T-helper 2 cell treated with Interferon-gamma antibody and Interleukin-4, amounts not matched to agents 5 μg/mL and 100 μg/mL, for 36 hours (primary cell): ENCODE measurements around the gene AKAIN1.

Experiments
- DNase-seq: peaks from one replicate; pipeline ENCODE4 v3.0.0; 2021; ENCODE audit warnings: low spot score
- H3K27ac Mint-ChIP-seq: one replicate; pipeline ENCODE4 v1.8.0; 2021; ENCODE audit warnings: mild to moderate bottlenecking, mixed read lengths
- H3K27me3 Mint-ChIP-seq: one replicate; pipeline ENCODE4 v1.8.0; 2021; ENCODE audit warnings: low read depth, mixed read lengths
- H3K36me3 Mint-ChIP-seq: one replicate; pipeline ENCODE4 v1.8.0; 2021; ENCODE audit warnings: low read depth, mixed read lengths
- H3K4me1 Mint-ChIP-seq: one replicate; pipeline ENCODE4 v1.8.0; 2021; ENCODE audit warnings: low read depth, mixed read lengths
- H3K4me3 Mint-ChIP-seq: one replicate; pipeline ENCODE4 v1.8.0; 2022; ENCODE audit warnings: mild to moderate bottlenecking, moderate library complexity, mixed read lengths
- H3K9me3 Mint-ChIP-seq: one replicate; pipeline ENCODE4 v1.8.0; 2021; ENCODE audit warnings: mixed read lengths

Gene AKAIN1

DNA sequence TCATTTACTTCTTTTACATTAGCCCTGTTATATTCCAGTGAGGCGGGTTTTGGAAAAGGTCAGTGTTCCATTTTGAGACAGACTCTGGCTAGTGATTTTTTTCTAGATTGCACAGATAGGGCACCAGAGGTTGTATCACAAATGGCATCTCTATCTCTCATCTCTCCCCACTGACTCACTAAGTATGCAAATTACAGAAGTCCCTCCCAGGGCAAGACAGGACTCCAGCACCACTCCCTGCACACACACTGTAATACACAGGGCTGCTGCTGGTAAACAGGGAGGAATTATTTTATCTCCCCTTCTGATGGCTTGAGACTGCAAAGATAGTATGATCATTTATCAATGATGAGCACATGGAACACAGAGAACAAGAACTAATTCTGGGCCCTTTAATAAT lies 46.2 kb downstream of the AKAIN1 start:
- Mint-ChIP-seq H3K27ac (no peak overlapping the region), H3K36me3 (no peaks in the 10 kb centered on the region), H3K9me3 (no peaks in the 10 kb centered on the region)

DNA sequence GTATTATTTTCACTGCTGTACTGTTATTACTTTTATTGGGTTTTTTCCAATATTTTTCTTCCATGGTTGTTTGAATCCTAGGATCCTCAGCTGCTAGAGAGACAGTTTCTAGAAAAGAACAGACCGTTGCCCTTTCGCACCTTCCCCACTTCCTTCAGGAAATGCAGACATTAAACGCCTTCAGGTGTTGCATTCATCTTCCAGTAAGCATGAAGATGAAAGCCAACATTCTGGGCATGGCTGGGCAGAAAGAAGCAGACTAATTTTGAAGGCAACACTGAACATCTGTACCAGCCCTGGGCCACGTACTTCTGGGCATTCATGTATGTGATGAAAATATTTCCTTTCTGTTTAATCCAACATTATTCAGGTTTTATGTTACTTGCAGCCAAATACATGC lies 51.0 kb downstream of the AKAIN1 start:
- Mint-ChIP-seq H3K36me3 (no peaks in the 10 kb centered on the region), H3K4me1 (no peaks in the 10 kb centered on the region), H3K9me3 (no peaks in the 10 kb centered on the region), H3K27ac (no peak overlapping the region), H3K27me3 (no peaks in the 10 kb centered on the region), H3K4me3 (no peak overlapping the region)
- no peak for DNase-seq

More for the DNA sequence above, 46.2 kb downstream of the AKAIN1 start:
- H3K4me1 Mint-ChIP-seq: no peaks in the 10 kb centered on the region
- no peak for DNase-seq
- H3K27me3 Mint-ChIP-seq: no peaks in the 10 kb centered on the region
- no peak overlapping the region for H3K4me3 Mint-ChIP-seq

DNA sequence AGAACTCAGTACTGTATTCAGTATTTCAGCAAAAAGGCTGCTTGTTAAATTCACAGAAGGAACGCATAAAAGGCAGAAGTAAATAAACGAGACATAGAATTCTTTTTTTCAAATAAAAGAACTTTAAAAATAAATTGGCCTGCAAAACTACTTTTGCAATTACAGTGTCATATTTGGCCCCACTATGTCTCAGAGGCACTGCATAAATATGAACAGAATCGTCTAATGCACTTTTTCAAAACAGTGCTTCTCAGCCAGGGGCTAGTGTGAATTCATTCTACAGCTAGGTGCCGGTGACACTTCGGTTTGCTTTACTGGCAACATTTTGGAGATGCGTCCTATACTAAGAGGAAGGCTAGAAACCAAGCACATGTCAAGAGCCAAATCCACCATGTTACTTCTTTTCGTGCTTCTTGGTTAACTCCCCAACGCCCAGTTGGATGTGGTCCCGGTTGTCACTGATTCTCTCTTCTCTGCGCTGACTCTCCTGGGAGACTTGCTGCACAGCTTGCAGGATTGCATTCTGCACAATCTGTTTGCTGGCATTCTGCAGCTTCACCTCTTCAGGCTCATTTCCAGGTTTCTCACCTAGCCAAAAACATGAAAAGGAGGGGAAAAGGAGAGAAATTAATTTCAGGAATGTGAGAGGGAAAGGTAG lies 51.8 kb downstream of the AKAIN1 start:
- Mint-ChIP-seq H3K27ac (no peak overlapping the region), H3K27me3 (no peaks in the 10 kb centered on the region)

DNA sequence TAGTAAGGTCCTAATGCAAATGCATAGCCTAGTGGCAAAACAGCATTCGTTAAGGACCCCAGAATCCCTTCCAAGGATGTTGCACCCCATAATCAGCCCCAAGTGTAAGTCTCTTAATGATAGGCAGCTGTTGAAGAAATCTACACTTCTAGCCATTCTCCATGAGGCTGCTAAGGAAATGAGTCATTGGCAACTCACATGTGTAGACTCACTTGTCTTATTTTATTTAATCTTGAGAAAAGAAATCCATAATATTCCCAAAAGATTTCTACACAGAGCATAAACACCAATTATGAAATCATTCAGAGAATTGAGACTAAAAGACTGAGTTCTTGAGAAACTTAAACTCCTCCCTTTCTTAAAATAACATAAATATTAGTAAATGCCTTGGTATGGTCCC lies 52.4 kb downstream of the AKAIN1 start:
- Mint-ChIP-seq H3K36me3 (no peaks in the 10 kb centered on the region), H3K4me1 (no peaks in the 10 kb centered on the region), H3K27ac (no peak overlapping the region), H3K4me3 (no peak overlapping the region), H3K9me3 (no peaks in the 10 kb centered on the region), H3K27me3 (no peaks in the 10 kb centered on the region)
- DNase-seq: no peak

More for the DNA sequence above, 51.8 kb downstream of the AKAIN1 start:
- Mint-ChIP-seq H3K9me3 (no peaks in the 10 kb centered on the region), H3K4me1 (no peaks in the 10 kb centered on the region), H3K36me3 (no peaks in the 10 kb centered on the region), H3K4me3 (no peak overlapping the region)
- DNase-seq: no peak

DNA sequence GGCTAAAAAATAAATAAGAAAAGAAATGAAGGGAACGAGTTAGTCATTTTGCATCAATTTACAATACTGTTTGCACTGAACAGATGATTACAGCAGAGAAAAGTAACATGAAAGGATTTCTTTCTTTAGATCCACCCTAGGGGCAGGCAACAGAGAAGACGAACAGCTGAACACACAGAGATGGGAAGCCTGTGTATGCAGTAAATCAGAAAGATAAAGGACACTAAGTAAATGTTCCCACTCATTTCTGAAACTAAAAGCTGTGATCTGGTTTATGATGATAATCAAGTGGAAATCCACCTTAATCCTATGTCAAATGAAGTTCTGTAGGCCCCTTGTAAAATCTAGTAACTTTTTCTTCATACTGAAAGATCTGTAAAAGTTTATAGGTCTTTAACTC lies 54.2 kb downstream of the AKAIN1 start:
- Mint-ChIP-seq H3K9me3 (no peaks in the 10 kb centered on the region), H3K27me3 (no peaks in the 10 kb centered on the region), H3K4me3 (no peak overlapping the region), H3K36me3 (no peaks in the 10 kb centered on the region), H3K27ac (no peak overlapping the region), H3K4me1 (no peaks in the 10 kb centered on the region)
- DNase-seq: no peak

DNA sequence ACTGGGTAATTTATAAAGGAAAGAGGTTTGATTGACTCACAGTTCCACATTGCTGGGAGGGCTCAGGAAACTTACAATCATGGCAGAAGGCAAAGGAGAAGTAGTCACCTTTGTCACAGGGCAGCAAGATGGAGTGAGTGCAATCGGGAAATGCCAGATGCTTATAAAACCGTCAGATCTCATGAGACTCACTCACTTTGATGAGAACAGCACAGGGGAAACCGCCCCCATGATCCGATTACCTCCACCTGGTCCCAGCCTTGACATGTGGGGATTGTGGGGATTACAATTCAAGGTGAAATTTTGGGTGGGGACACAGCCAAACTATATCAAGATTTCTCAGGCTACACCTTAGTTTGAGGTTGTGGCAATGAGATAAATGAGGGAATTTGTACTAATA lies 54.9 kb downstream of the AKAIN1 start:
- Mint-ChIP-seq H3K4me1 (no peaks in the 10 kb centered on the region), H3K27me3 (no peaks in the 10 kb centered on the region), H3K27ac (no peak overlapping the region), H3K9me3 (no peaks in the 10 kb centered on the region), H3K4me3 (no peak overlapping the region), H3K36me3 (no peaks in the 10 kb centered on the region)
- no peak for DNase-seq

DNA sequence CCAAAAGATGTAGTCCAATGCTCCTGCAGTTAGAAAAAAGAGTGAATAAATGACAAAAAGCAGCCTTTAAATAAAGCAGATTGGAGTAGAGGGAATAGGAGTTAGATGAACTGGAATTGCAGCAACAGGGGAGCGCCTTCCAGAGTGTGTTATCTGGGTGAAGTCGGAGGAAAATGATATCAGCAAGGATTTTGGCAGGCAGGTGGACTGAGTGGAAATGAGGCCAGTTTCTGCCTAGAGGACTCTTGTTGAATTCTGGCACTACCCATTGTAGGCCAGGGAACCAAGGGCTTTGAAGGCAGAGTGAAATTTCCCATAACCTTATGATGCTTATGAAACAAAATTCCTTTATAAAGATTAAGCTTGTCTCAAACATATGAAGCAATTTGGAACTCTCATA lies 59.8 kb downstream of the AKAIN1 start:
- no peaks in the 10 kb centered on the region for H3K4me1 Mint-ChIP-seq
- H3K9me3 Mint-ChIP-seq: no peaks in the 10 kb centered on the region
- no peaks in the 10 kb centered on the region for H3K36me3 Mint-ChIP-seq
- no peak overlapping the region for H3K4me3 Mint-ChIP-seq
- no peak overlapping the region for H3K27ac Mint-ChIP-seq
- DNase-seq: no peak
- no peaks in the 10 kb centered on the region for H3K27me3 Mint-ChIP-seq

DNA sequence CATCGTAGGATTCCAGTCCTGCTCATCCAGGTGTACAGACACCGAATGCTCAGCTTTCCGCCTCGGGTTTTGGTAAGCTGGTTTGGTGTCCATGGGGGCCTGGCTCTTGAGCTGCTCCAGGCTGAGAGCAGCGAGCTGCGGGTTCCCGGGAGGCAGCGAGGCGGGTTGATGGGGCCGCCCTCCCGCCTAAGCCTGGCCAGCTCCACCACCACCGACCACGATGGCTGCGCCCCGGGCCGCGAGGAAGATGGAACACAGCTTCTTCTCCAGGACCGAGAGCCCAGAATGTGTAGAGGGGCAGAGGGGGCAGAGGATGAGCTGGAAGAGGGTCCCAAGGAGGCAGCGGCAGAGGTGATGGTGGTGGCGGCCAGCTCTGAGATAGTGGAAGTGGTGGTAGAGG lies 64.1 kb downstream of the AKAIN1 start:
- H3K4me3 Mint-ChIP-seq: no peak overlapping the region
- H3K27me3 Mint-ChIP-seq: no peaks in the 10 kb centered on the region
- no peaks in the 10 kb centered on the region for H3K36me3 Mint-ChIP-seq
- H3K9me3 Mint-ChIP-seq: no peaks in the 10 kb centered on the region
- no peaks in the 10 kb centered on the region for H3K4me1 Mint-ChIP-seq
- no peak for DNase-seq
- H3K27ac Mint-ChIP-seq: no peak overlapping the region

DNA sequence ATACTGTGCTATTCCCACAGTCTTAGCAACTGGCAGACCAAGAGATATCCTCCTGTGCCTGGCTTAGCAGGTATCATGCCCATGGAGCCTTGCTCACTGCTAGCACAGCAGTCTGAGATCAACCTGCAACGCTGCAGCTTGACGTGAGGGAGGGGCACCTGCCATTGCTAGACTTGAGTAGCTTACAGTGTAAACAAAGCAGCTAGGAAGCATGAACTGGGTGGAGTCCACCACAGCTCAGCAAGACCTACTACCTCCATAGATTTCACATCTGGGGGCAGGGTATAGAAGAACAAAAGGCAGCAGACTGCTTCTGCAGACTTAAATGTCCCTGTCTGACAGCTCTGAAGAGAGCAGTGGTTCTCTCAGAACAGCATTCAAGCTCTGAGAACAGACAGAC lies 74.8 kb downstream of the AKAIN1 start:
- H3K4me1 Mint-ChIP-seq: no peaks in the 10 kb centered on the region
- no peaks in the 10 kb centered on the region for H3K27me3 Mint-ChIP-seq
- DNase-seq: no peak
- H3K4me3 Mint-ChIP-seq: no peak overlapping the region
- H3K9me3 Mint-ChIP-seq: peaks cover 40% of the 10 kb centered on the region
- H3K27ac Mint-ChIP-seq: no peak overlapping the region
- no peaks in the 10 kb centered on the region for H3K36me3 Mint-ChIP-seq

DNA sequence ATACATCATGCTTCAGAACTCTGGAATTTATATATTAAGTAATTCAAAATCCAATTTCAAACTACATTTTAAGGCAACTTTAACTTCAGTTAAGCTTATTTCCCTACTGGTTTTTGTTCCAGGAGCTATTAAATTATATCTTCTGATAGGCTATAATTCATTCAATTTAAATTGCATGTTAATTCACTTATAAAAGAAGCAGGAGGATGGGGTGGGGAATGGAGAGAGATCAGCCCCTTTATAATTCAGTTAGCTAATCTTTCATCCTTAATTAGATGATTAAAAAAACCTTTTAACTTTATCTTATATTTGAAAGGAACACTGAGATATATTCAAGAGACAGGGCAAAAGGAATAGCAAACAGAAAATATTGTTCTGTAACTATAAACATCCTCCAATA lies 86.8 kb downstream of the AKAIN1 start:
- no peaks in the 10 kb centered on the region for H3K36me3 Mint-ChIP-seq
- no peak overlapping the region for H3K27ac Mint-ChIP-seq
- no peak overlapping the region for H3K4me3 Mint-ChIP-seq
- H3K27me3 Mint-ChIP-seq: no peaks in the 10 kb centered on the region
- no peaks in the 10 kb centered on the region for H3K4me1 Mint-ChIP-seq
- DNase-seq: no peak
- no peaks in the 10 kb centered on the region for H3K9me3 Mint-ChIP-seq

DNA sequence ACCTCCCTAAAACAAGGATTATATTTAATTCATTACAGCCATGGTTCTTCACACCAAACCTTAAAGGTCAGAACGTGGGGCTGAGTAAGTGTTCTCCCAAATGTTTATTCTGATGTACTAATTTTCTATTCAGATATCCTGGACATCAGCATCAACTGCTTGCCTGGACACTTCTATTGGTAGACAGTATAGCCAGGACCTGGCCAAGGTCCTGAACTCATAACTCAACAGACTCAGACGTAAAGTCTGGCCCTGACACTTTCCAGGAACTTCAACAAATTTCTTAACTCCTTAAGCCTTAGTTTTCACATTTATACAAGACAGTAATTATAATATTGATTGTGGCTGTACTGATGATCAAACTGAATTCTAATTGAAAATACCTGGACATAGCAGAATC lies 89.1 kb downstream of the AKAIN1 start:
- no peaks in the 10 kb centered on the region for H3K27me3 Mint-ChIP-seq
- no peak overlapping the region for H3K4me3 Mint-ChIP-seq
- H3K4me1 Mint-ChIP-seq: no peaks in the 10 kb centered on the region
- no peak for DNase-seq
- no peaks in the 10 kb centered on the region for H3K9me3 Mint-ChIP-seq
- no peaks in the 10 kb centered on the region for H3K36me3 Mint-ChIP-seq
- H3K27ac Mint-ChIP-seq: no peak overlapping the region

DNA sequence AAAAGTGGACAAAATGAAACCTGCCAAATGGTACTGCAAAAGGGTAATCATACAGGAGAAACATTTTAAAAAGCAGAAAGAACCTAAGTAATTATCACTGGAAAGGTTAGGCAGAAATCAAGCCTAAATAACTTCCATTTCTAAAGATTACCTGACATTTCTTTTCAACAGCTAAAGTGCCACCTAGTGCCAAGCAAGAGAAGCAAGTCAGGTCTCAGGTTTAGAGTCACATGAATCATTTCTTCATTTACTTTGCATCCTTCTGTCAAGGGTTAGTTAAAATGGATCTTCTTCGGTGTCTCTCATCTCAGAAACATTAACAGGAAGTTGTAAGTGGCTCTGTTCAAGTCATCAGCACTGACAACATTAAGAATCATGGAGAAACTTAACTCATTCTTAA lies 90.3 kb downstream of the AKAIN1 start:
- H3K4me3 Mint-ChIP-seq: no peak overlapping the region
- H3K27me3 Mint-ChIP-seq: no peaks in the 10 kb centered on the region
- H3K36me3 Mint-ChIP-seq: no peaks in the 10 kb centered on the region
- no peaks in the 10 kb centered on the region for H3K4me1 Mint-ChIP-seq
- no peak overlapping the region for H3K27ac Mint-ChIP-seq
- no peak for DNase-seq
- no peaks in the 10 kb centered on the region for H3K9me3 Mint-ChIP-seq

DNA sequence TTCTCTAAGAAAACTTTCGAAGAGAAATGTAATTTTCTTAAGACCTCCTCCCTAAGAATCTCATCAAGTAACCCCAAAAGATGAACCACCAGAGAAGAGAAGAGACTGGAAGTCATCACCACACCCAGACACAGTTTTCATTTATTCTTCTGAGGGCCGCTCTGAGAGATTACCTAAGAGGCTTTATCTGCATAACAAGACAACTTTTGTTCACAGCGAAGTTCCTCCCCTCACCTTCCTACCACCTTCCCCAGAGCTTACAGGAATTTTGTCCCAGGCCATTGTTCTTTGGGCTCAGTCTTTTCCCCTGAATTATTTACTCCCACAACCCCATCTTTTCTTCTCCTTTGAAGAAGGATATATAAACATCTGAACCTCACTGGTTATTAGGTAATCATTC lies 92.8 kb downstream of the AKAIN1 start:
- Mint-ChIP-seq H3K36me3 (no peaks in the 10 kb centered on the region), H3K4me3 (no peak overlapping the region), H3K9me3 (no peaks in the 10 kb centered on the region), H3K4me1 (no peaks in the 10 kb centered on the region), H3K27me3 (no peaks in the 10 kb centered on the region), H3K27ac (no peak overlapping the region)
- DNase-seq: no peak

DNA sequence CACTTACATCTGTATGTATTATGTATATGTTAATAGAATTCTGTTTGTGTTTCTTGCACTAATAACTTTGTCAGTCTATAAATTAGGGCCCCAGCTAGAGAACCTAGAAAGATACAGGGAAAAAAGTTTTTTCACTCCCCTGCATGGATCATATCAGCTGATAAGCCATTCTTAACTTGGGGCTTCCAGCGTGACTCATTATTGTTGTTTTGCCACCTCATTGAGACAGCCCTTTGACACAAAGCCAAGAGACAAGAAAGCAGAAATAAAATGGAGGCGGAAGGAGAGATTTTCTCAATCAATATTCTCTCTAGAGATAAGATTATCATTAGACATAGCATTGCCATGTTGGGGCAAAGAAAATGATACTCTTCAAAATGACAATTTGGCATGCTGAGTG lies 93.4 kb downstream of the AKAIN1 start:
- no peaks in the 10 kb centered on the region for H3K36me3 Mint-ChIP-seq
- no peaks in the 10 kb centered on the region for H3K27me3 Mint-ChIP-seq
- H3K27ac Mint-ChIP-seq: no peak overlapping the region
- no peaks in the 10 kb centered on the region for H3K4me1 Mint-ChIP-seq
- H3K9me3 Mint-ChIP-seq: no peaks in the 10 kb centered on the region
- H3K4me3 Mint-ChIP-seq: no peak overlapping the region
- DNase-seq: no peak

DNA sequence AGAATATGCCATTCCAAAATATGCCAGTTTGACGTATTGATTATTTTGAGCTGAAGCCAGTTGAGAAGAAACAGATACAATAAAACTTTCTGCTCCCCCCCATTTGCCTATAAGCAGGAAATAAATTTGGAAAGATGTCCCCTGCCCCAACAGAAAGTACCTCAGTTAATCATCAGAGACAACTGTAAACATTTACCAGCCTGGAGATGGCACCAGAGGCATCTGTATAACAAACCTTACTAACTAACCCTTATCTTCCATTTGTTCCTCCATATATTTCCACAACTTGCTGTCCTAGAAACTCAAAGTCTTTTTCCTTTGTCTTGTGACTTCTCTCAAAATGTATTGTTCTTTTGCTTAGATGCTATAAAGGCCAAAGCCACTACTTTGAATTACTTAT lies 93.8 kb downstream of the AKAIN1 start:
- DNase-seq: no peak
- no peak overlapping the region for H3K27ac Mint-ChIP-seq
- H3K4me1 Mint-ChIP-seq: no peaks in the 10 kb centered on the region
- no peak overlapping the region for H3K4me3 Mint-ChIP-seq
- no peaks in the 10 kb centered on the region for H3K9me3 Mint-ChIP-seq
- no peaks in the 10 kb centered on the region for H3K27me3 Mint-ChIP-seq
- H3K36me3 Mint-ChIP-seq: no peaks in the 10 kb centered on the region
